K562 (cell line): ENCODE results near the gene STYX. TPM values are rescaled to one million over a fixed set of nuclear protein-coding genes. Genes with fewer than 3 reads are reported as not detected.

Experiments used
- ARNT ChIP-seq, 2 experiments: fragments of 450-650 bp; IDR thresholded peaks; 2 replicates each; pipeline ENCODE4 v1.6.1; 2016; ENCODE audit warnings: mild to moderate bottlenecking in 1 of 2
- CTBP1 ChIP-seq: fragments of 450-650 bp; IDR thresholded peaks from 2 replicates; pipeline ENCODE4 v1.6.1; 2016; ENCODE audit warnings: borderline replicate concordance
- E2F6 ChIP-seq, 2 experiments: IDR thresholded peaks; 2 replicates each; pipeline ENCODE4 v1.6.1; 2011; ENCODE audit warnings: borderline replicate concordance in 1 of 2, control low read depth in 1 of 2, low read depth in 1 of 2, low read length in 1 of 2, mild to moderate bottlenecking in 1 of 2, mixed read lengths in 1 of 2, moderate library complexity in 1 of 2; ENCODE audit not compliant: insufficient read depth in 1 of 2, insufficient read length in 1 of 2, poor library complexity in 1 of 2, severe bottlenecking in 1 of 2; ENCODE audit errors: extremely low read depth in 1 of 2
- ETV6 ChIP-seq, 3 experiments: fragments of 150-350 bp in 1 of 3; sonication (generic) in 1 of 3; formaldehyde crosslinking in 1 of 3; IDR thresholded peaks; 2 replicates each; pipeline versions ENCODE4 v1.6.1 to v1.8.0; 2014 to 2022; ENCODE audit warnings: borderline replicate concordance in 2 of 3, low read depth in 2 of 3, antibody characterized with exemption in 1 of 3, low read length in 1 of 3, mild to moderate bottlenecking in 1 of 3, missing genetic modification reagents in 1 of 3
- GATAD2A ChIP-seq: fragments of 450-650 bp; IDR thresholded peaks from 2 replicates; pipeline ENCODE4 v1.6.1; 2017
- KDM1A ChIP-seq, 2 experiments: fragments of 450-650 bp; IDR thresholded peaks; 2 replicates each; pipeline ENCODE4 v1.6.1; 2016; ENCODE audit warnings: mild to moderate bottlenecking in 2 of 2
- PBX2 ChIP-seq, 2 experiments: IDR thresholded peaks in 1 of 2; conservative IDR thresholded peaks in 1 of 2; 2 replicates each; pipeline ENCODE4 v1.6.1; 2016; ENCODE audit warnings: low read depth in 2 of 2, mild to moderate bottlenecking in 1 of 2, missing compliant biosample characterization in 1 of 2, missing genetic modification characterization in 1 of 2, moderate library complexity in 1 of 2
- PKNOX1 ChIP-seq: fragments of 450-650 bp; IDR thresholded peaks from 2 replicates; pipeline ENCODE4 v1.6.1; 2016
- SRF ChIP-seq, 2 experiments: fragments of 250-450, 450-650 bp in 1 of 2; sonication (Bioruptor Pico) in 1 of 2; sonication (generic) in 1 of 2; formaldehyde crosslinking; IDR thresholded peaks; 2 replicates each; pipeline versions ENCODE4 v1.5.0 to v1.5.1; 2020 to 2022; ENCODE audit warnings: mild to moderate bottlenecking in 1 of 2, missing genetic modification reagents in 1 of 2
- TBP ChIP-seq: optimal IDR thresholded peaks from 2 replicates; pipeline ENCODE3; 2011; ENCODE audit warnings: low read depth, low read length, improper control_type of control experiment
- XRCC4 ChIP-seq: IDR thresholded peaks from one replicate; pipeline ENCODE4 v1.6.1; 2011; ENCODE audit not compliant: insufficient read depth, insufficient read length; ENCODE audit errors: extremely low read depth
- ZFP1 ChIP-seq: fragments of 450-650 bp; formaldehyde crosslinking; IDR thresholded peaks from 2 replicates; pipeline ENCODE4 v1.4.0; 2020; ENCODE audit warnings: mild to moderate bottlenecking, mixed read lengths
- ZNF740 ChIP-seq, 3 experiments: fragments of 200-800 bp in 1 of 3; sonication (Bioruptor generic) in 1 of 3; sonication (generic) in 1 of 3; formaldehyde crosslinking in 1 of 3; IDR thresholded peaks; 2 replicates each; pipeline versions ENCODE4 v1.6.1 to v1.8.0; 2016 to 2022; ENCODE audit warnings: mild to moderate bottlenecking in 2 of 3, missing compliant biosample characterization in 2 of 3, missing genetic modification characterization in 2 of 3, missing genetic modification reagents in 1 of 3
- polyA plus RNA-seq, 8 experiments: library from polyadenylated mRNA; depleted of rRNA in 4 of 8; stranded (reverse) in 5 of 8; unstranded in 3 of 8; fragments of >200 nt; fragmentation: Nextera tagmentation in 2 of 8; fragmentation: Illumina TruSeq in 1 of 8; extraction: Ambion mirVana in 2 of 8; extraction: Trizol in 1 of 8; gene quantifications; 2 replicates each; pipeline versions ENCODE4 v1.2.1 to v1.2.3, GENCODE V29; 2011 to 2014; ENCODE audit warnings: inconsistent platforms in 1 of 8, missing spikeins in 1 of 8
- total RNA-seq, 7 experiments: library from RNA; depleted of rRNA in 6 of 7; stranded (reverse); fragments of >200 nt in 6 of 7; fragmentation: Illumina TruSeq in 2 of 7; extraction: Trizol in 2 of 7; gene quantifications; 2 replicates each; pipeline versions ENCODE4 v1.2.1 to v1.2.3, GENCODE V29; 2011 to 2021; ENCODE audit warnings: low replicate concordance in 1 of 7

Gene STYX
- total and polyA plus RNA-seq, 9 of the 15 experiments (the other 6 are each of a cell fraction or from before 2014, with no cell fraction given): 5.0 to 15.4 (median 10.6) TPM

- peak; percentile 87 for TF ChIP-seq ZNF740 (CRISPR knock-in tag; IDR thresholded peaks at IDR 0.05)
- 0 out of 4 replicates have a peak, but pooled peaks of 1 of the 2 experiments have one; percentile 64 for TF ChIP-seq ZNF740 (tag; IDR thresholded peaks at IDR 0.05)
- TF ChIP-seq SRF (CRISPR knock-in tag; IDR thresholded peaks at IDR 0.05): 0 out of 4 replicates have a peak, but pooled peaks of 1 of the 2 experiments have one; percentile 17
- TF ChIP-seq CTBP1: 0 out of 2 replicates have a peak, but pooled peaks have one; percentile 22
- TF ChIP-seq PBX2 (CRISPR knock-in tag; IDR thresholded peaks at IDR 0.05; ENCODE audit: low read depth): no peak
- TF ChIP-seq PBX2 (tag; conservative IDR thresholded peaks at IDR 0.05; ENCODE audit: low read depth): no peak
- no peak for TF ChIP-seq ZFP1 (CRISPR knock-in tag)
- no peak for TF ChIP-seq GATAD2A
- no peak for TF ChIP-seq ARNT (IDR thresholded peaks at IDR 0.05)
- no peak for TF ChIP-seq ETV6 (IDR thresholded peaks at IDR 0.05; ENCODE audit: borderline replicate concordance in 1 of 2, low read depth in 2 of 2, low read length in 1 of 2)
- TF ChIP-seq ETV6 (CRISPR knock-in tag; IDR thresholded peaks at IDR 0.05; ENCODE audit: borderline replicate concordance): no peak
- TF ChIP-seq XRCC4: no peak
- TF ChIP-seq KDM1A (IDR thresholded peaks at IDR 0.05): no peak
- peak; percentile 56 for TF ChIP-seq PKNOX1
- TF ChIP-seq E2F6 (IDR thresholded peaks at IDR 0.05; ENCODE audit: borderline replicate concordance in 1 of 2, extremely low read depth in 1 of 2, insufficient read depth in 1 of 2, insufficient read length in 1 of 2, low read depth in 1 of 2, low read length in 1 of 2, poor library complexity in 1 of 2, severe bottlenecking in 1 of 2): peak in 1 of 2 experiments; percentile 16
- TF ChIP-seq TBP: peak; percentile 78
These were observed at the start of gene STYX (continued) for GRCh38 chr14:52729925-52730708.
